ENCODE data around the gene UBXN10.
A peak's percentile ranks its signal among the peaks of the same experiment; 100 is the strongest.
"Not testable (repeated sequence)": the region's sequence is repeated elsewhere in the genome, so short reads cannot be mapped to it uniquely, and the experiment has no call there.

The UBXN10 gene

GRCh38 chr1:20224546-20224945 is 38.6 kb downstream of the UBXN10 start:
- DNase-seq (ENCODE audit: low spot score), result no peak
- TF ChIP-seq, protein P1, sequence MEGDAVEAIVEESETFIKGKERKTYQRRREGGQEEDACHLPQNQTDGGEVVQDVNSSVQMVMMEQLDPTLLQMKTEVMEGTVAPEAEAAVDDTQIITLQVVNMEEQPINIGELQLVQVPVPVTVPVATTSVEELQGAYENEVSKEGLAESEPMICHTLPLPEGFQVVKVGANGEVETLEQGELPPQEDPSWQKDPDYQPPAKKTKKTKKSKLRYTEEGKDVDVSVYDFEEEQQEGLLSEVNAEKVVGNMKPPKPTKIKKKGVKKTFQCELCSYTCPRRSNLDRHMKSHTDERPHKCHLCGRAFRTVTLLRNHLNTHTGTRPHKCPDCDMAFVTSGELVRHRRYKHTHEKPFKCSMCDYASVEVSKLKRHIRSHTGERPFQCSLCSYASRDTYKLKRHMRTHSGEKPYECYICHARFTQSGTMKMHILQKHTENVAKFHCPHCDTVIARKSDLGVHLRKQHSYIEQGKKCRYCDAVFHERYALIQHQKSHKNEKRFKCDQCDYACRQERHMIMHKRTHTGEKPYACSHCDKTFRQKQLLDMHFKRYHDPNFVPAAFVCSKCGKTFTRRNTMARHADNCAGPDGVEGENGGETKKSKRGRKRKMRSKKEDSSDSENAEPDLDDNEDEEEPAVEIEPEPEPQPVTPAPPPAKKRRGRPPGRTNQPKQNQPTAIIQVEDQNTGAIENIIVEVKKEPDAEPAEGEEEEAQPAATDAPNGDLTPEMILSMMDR (IDR thresholded peaks at IDR 0.05; ENCODE audit: extremely low read depth, missing control alignments), result no peak

DNA sequence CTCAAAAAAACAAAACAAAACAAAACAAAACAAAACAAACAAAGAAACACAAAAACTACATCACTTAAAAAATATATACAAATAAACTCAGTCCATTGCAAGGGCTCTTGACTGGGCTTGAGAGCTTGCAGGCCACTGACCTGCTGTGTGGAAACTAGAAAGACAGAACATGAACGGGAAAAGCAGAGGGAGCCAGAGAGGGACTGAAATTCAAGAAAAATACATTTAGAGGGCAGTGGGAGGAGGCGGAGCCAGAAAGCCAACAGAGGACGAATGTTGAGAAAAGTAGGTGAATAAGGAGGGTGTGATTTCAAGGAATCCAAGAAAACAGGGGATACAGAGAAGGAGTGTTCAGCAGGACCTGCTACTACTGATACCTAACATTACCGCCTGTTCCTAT is 41.8 kb downstream of the UBXN10 start:
- DNase-seq (ENCODE audit: low spot score), result no peak
- TF ChIP-seq, protein P1 (IDR thresholded peaks at IDR 0.05; ENCODE audit: extremely low read depth, missing control alignments), result no peak

GRCh38 chr1:20228314-20228825 is 42.5 kb downstream of the UBXN10 start:
- no peak for DNase-seq (ENCODE audit: low spot score)
- TF ChIP-seq, protein P1 (IDR thresholded peaks at IDR 0.05; ENCODE audit: extremely low read depth, missing control alignments), result no peak

DNA sequence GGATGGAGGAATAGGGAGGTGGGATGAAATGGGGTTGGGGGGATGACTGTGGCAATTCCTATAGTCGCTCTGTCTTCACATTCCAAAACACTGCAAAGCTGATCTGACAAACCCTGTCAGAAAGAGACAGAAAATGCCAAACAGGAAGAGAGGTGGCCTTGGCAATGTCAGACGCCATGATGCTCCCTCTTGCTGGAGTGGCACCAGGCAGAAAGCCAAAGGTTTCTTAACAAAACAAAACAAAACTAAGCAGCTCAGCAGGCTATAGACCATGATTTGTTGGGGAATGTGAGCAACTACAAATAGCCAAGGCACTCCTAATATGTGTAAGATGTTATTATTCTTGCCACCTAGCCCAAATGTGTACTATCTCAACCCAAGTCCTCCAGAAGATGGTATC is 43.3 kb downstream of the UBXN10 start:
- TF ChIP-seq, protein P1 (IDR thresholded peaks at IDR 0.05; ENCODE audit: extremely low read depth, missing control alignments), result no peak
- DNase-seq (ENCODE audit: low spot score), result no peak

- DNase-seq (ENCODE audit: low spot score), result not testable (repeated sequence)
Observed at GRCh38 chr1:20232564-20232963, 46.7 kb downstream of the UBXN10 start.

DNA sequence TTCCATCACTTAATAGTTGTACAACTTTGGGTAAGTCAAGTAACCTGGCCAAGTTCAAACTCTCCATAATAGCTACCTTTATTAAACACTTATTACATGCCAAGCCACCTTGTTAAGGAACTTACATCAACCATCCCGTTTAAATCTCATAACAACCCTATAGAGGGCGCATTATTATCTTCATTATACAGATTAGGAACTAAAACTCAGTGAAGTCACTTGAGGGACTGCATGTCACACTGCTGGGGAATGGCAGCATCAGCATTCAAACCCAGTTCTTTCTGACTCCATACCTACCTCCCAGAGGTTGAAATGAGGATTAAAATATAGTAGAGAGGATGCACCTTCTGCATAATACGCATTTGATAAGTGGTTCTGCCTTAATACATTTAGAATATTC is 47.5 kb downstream of the UBXN10 start:
- TF ChIP-seq, protein P1 (IDR thresholded peaks at IDR 0.05; ENCODE audit: extremely low read depth, missing control alignments), result peak; percentile 32
- peak; percentile 55 for DNase-seq (ENCODE audit: low spot score)

GRCh38 chr1:20233866-20234265 is 48.0 kb downstream of the UBXN10 start:
- no peak for DNase-seq (ENCODE audit: low spot score)
- TF ChIP-seq, protein P1 (IDR thresholded peaks at IDR 0.05; ENCODE audit: extremely low read depth, missing control alignments), result no peak

DNA sequence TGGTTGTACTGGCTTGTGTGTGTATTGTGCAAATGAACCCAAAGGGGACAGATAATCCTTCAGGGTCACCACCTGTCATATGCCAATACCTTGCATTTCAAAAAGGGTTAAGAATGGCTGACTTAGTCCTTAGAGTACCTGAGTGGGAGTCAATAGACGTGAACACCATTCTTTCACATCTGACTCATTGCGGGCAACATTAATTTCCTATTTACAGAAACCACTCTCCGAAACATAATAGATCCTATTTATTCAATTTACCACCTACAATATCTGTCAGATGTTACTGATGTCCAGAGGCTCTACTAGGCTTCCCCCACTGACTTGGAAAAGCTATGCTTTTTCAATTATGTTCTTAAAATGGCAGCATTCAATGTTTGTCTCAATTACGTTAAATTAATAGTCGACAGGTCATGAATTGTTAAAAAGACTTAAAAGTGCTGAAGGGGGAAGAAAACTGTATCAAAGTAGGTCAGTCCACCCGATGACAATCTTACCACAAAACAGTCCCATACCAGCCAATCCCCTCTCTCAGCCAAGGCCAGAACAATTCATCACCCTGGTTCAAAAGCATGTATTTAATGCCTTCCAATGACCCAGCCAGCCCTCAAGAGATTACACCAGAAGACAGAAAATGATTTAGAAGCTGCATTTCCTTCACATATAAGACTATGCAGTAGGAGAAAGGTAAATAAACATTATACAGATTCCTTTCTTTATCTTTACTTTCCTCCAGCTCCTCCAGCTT is 49.1 kb downstream of the UBXN10 start:
- TF ChIP-seq, protein P1 (IDR thresholded peaks at IDR 0.05; ENCODE audit: extremely low read depth, missing control alignments), result no peak
- no peak for DNase-seq (ENCODE audit: low spot score)

All from GM20000 (cell line).